GM23338 (cell line): Measurements from ENCODE around the gene CRY1. TPM values are rescaled to one million over a fixed set of nuclear protein-coding genes. Genes with fewer than 3 reads are reported as not detected.

Experiments used
- ATAC-seq: fragments of 200-7000 bp; cut with Tn5 transposase; 3 replicates; pipeline ENCODE4 v1.9.1; 2020
- DNase-seq: peaks from one replicate; pipeline ENCODE4 v3.0.0-alpha.2; 2015; ENCODE audit warnings: low spot score
- H2AFZ ChIP-seq: fragments of 200-600 bp; sonication (generic); 2 replicates; pipeline ENCODE4 v1.8.0; 2016; ENCODE audit warnings: antibody characterized with exemption, mild to moderate bottlenecking, moderate library complexity
- H3F3A ChIP-seq: fragments of 200-600 bp; sonication (generic); replicated peaks from 2 replicates; pipeline ENCODE4 v1.8.0; 2017; ENCODE audit warnings: antibody characterized with exemption, mixed run types, low read depth
- H3K27ac ChIP-seq: fragments of 200-600 bp; sonication (generic); 2 replicates; pipeline ENCODE4 v1.6.1; 2016; ENCODE audit warnings: low read depth
- H3K27me3 ChIP-seq: fragments of 200-600 bp; sonication (generic); 2 replicates; pipeline ENCODE4 v1.8.0; 2016; ENCODE audit warnings: mild to moderate bottlenecking, mixed run types, moderate library complexity; ENCODE audit not compliant: insufficient read depth
- H3K36me3 ChIP-seq: fragments of 200-600 bp; sonication (generic); 2 replicates; pipeline ENCODE4 v1.8.0; 2016; ENCODE audit warnings: mild to moderate bottlenecking; ENCODE audit not compliant: insufficient read depth
- H3K4me1 ChIP-seq: fragments of 200-600 bp; sonication (generic); 2 replicates; pipeline ENCODE4 v1.8.0; 2016; ENCODE audit warnings: mild to moderate bottlenecking, moderate library complexity; ENCODE audit not compliant: insufficient read depth
- H3K4me2 ChIP-seq: fragments of 200-600 bp; sonication (generic); 2 replicates; pipeline ENCODE4 v1.7.1; 2017; ENCODE audit warnings: mixed run types
- H3K4me3 ChIP-seq: fragments of 200-600 bp; sonication (generic); 2 replicates; pipeline ENCODE4 v1.6.1; 2016; ENCODE audit warnings: mixed run types
- H3K79me2 ChIP-seq: fragments of 200-600 bp; sonication (generic); replicated peaks from 2 replicates; pipeline ENCODE4 v1.8.0; 2017; ENCODE audit warnings: mild to moderate bottlenecking; ENCODE audit not compliant: insufficient read depth
- H3K9me2 ChIP-seq: fragments of 200-600 bp; sonication (generic); 2 replicates; pipeline ENCODE4 v1.8.0; 2017; ENCODE audit not compliant: insufficient read depth
- H4K20me1 ChIP-seq: fragments of 200-600 bp; sonication (generic); replicated peaks from 2 replicates; pipeline ENCODE4 v1.8.0; 2017; ENCODE audit warnings: mild to moderate bottlenecking; ENCODE audit not compliant: insufficient read depth
- H3K27ac Mint-ChIP-seq: 2 replicates; pipeline ENCODE4 v1.8.0; 2020; ENCODE audit warnings: inconsistent platforms, mild to moderate bottlenecking, moderate library complexity, mixed read lengths
- H3K27me3 Mint-ChIP-seq: 3 replicates; pipeline ENCODE4 v1.8.0; 2022; ENCODE audit warnings: low read depth, mild to moderate bottlenecking, moderate library complexity, mixed read lengths, inconsistent platforms; ENCODE audit not compliant: insufficient read depth, poor library complexity
- H3K36me3 Mint-ChIP-seq: 3 replicates; pipeline ENCODE4 v1.8.0; 2021; ENCODE audit warnings: low read depth, mild to moderate bottlenecking, inconsistent platforms, moderate library complexity, mixed read lengths
- H3K4me1 Mint-ChIP-seq: 3 replicates; pipeline ENCODE4 v1.8.0; 2020; ENCODE audit warnings: mild to moderate bottlenecking, inconsistent platforms, mixed read lengths
- H3K4me3 Mint-ChIP-seq: 3 replicates; pipeline ENCODE4 v1.8.0; 2021; ENCODE audit warnings: moderate library complexity, mild to moderate bottlenecking, inconsistent platforms, mixed read lengths
- H3K9me3 Mint-ChIP-seq: 3 replicates; pipeline ENCODE4 v1.8.0; 2020; ENCODE audit warnings: moderate library complexity, mild to moderate bottlenecking, inconsistent platforms, mixed read lengths
- CREB1 ChIP-seq: fragments of 250-450 bp; sonication (Bioruptor Pico); IDR thresholded peaks from 2 replicates; pipeline ENCODE4 v1.5.0; 2020; ENCODE audit warnings: low read depth, mild to moderate bottlenecking, moderate library complexity
- CTCF ChIP-seq, 2 experiments: fragments of 200-600 bp in 1 of 2; sonication (generic) in 1 of 2; conservative IDR thresholded peaks; 2 replicates each; pipeline versions ENCODE4 v1.5.1 to v1.6.1; 2016 to 2017; ENCODE audit warnings: antibody characterized with exemption in 2 of 2, low read depth in 2 of 2, mild to moderate bottlenecking in 2 of 2, moderate library complexity in 1 of 2
- ETS1 ChIP-seq: IDR thresholded peaks from 2 replicates; pipeline ENCODE4 v1.6.1; 2016; ENCODE audit warnings: antibody characterized with exemption
- EZH2 ChIP-seq: fragments of 200-600 bp; sonication (generic); IDR thresholded peaks from one replicate; pipeline ENCODE4 v1.8.0; 2017; ENCODE audit warnings: antibody characterized with exemption, mild to moderate bottlenecking, low read depth; ENCODE audit not compliant: unreplicated experiment
- EZH2phosphoT487 ChIP-seq: fragments of 200-600 bp; sonication (generic); IDR thresholded peaks from one replicate; pipeline ENCODE4 v1.8.1; 2018; ENCODE audit warnings: antibody characterized with exemption; ENCODE audit not compliant: unreplicated experiment
- JUNB ChIP-seq: IDR thresholded peaks from one replicate; pipeline ENCODE4 v1.6.1; 2016; ENCODE audit warnings: antibody characterized with exemption; ENCODE audit not compliant: unreplicated experiment
- NANOG ChIP-seq: IDR thresholded peaks from 2 replicates; pipeline ENCODE4 v1.6.1; 2016; ENCODE audit warnings: antibody characterized with exemption, borderline replicate concordance
- POLR2AphosphoS5 ChIP-seq: IDR thresholded peaks from 2 replicates; pipeline ENCODE4 v1.6.1; 2016; ENCODE audit warnings: antibody characterized with exemption, low read depth
- REST ChIP-seq: IDR thresholded peaks from one replicate; pipeline ENCODE4 v1.6.1; 2018; ENCODE audit warnings: antibody characterized with exemption; ENCODE audit not compliant: unreplicated experiment
- STAT1 ChIP-seq: IDR thresholded peaks from one replicate; pipeline ENCODE4 v1.6.1; 2016; ENCODE audit warnings: antibody characterized with exemption; ENCODE audit not compliant: unreplicated experiment
- ZNF114 ChIP-seq: fragments of 250-450 bp; sonication (Bioruptor Pico); IDR thresholded peaks from 2 replicates; pipeline ENCODE4 v1.5.0; 2020; ENCODE audit warnings: mild to moderate bottlenecking, moderate library complexity
- ZNF331 ChIP-seq: fragments of 250-450 bp; sonication (Bioruptor Pico); IDR thresholded peaks from 2 replicates; pipeline ENCODE4 v1.5.0; 2020; ENCODE audit warnings: low read depth, mild to moderate bottlenecking, moderate library complexity
- polyA plus RNA-seq: library from polyadenylated mRNA; unstranded; fragments of >200 nt; fragmentation: Nextera tagmentation; extraction: Ambion mirVana; gene quantifications from 2 replicates; pipeline ENCODE4 v1.2.1, GENCODE V29; 2016
- total RNA-seq: library from RNA; depleted of rRNA; stranded (reverse); fragments of >200 nt; shearing (Covaris generic); gene quantifications from 2 replicates; pipeline ENCODE4 v1.2.3, GENCODE V29; 2014
- TF ChIP-seq, protein P1 (sequence below): fragments of 250-450 bp; sonication (Bioruptor Pico); IDR thresholded peaks from 2 replicates; pipeline ENCODE4 v1.5.0; 2020; ENCODE audit warnings: mild to moderate bottlenecking, moderate library complexity

The CRY1 gene
- total and polyA plus RNA-seq, 2 experiments from 2014 or later = 27.7 to 28.2 TPM

- Histone ChIP-seq H4K20me1 (no peaks in the 10 kb centered on the region; the same call in 1 of the 2 replicates), H3K4me1 (0 out of 2 replicates have a peak, but pooled peaks cover 6% of the 10 kb centered on the region), H3K27ac (no peak overlapping the region), H3K4me2 (no peak overlapping the region), H2AFZ (no peak overlapping the region), H3K79me2 (peaks cover 24% of the 10 kb centered on the region), H3K36me3 (no peaks in the 10 kb centered on the region), H3K4me3 (no peak overlapping the region), H3K9me2 (peaks cover 2% of the 10 kb centered on the region; the same call in 1 of the 2 replicates), H3K27me3 (no peaks in the 10 kb centered on the region), H3F3A (no peaks in the 10 kb centered on the region)
- H3K9me3 Mint-ChIP-seq = no peaks in the 10 kb centered on the region
- H3K4me1 Mint-ChIP-seq = no peaks in the 10 kb centered on the region
- H3K36me3 Mint-ChIP-seq = peaks cover 12% of the 10 kb centered on the region
- H3K4me3 Mint-ChIP-seq = no peak overlapping the region
- no peak overlapping the region for H3K27ac Mint-ChIP-seq
- DNase-seq (no peak), ATAC-seq (no peak)
- TF ChIP-seq POLR2AphosphoS5 = no peak
- TF ChIP-seq CREB1 (CRISPR knock-in tag) = no peak
- no peak for TF ChIP-seq REST
- TF ChIP-seq ZNF331 (CRISPR knock-in tag) = no peak
- no peak for TF ChIP-seq EZH2phosphoT487
- TF ChIP-seq EZH2 = no peak
- TF ChIP-seq, protein P1, sequence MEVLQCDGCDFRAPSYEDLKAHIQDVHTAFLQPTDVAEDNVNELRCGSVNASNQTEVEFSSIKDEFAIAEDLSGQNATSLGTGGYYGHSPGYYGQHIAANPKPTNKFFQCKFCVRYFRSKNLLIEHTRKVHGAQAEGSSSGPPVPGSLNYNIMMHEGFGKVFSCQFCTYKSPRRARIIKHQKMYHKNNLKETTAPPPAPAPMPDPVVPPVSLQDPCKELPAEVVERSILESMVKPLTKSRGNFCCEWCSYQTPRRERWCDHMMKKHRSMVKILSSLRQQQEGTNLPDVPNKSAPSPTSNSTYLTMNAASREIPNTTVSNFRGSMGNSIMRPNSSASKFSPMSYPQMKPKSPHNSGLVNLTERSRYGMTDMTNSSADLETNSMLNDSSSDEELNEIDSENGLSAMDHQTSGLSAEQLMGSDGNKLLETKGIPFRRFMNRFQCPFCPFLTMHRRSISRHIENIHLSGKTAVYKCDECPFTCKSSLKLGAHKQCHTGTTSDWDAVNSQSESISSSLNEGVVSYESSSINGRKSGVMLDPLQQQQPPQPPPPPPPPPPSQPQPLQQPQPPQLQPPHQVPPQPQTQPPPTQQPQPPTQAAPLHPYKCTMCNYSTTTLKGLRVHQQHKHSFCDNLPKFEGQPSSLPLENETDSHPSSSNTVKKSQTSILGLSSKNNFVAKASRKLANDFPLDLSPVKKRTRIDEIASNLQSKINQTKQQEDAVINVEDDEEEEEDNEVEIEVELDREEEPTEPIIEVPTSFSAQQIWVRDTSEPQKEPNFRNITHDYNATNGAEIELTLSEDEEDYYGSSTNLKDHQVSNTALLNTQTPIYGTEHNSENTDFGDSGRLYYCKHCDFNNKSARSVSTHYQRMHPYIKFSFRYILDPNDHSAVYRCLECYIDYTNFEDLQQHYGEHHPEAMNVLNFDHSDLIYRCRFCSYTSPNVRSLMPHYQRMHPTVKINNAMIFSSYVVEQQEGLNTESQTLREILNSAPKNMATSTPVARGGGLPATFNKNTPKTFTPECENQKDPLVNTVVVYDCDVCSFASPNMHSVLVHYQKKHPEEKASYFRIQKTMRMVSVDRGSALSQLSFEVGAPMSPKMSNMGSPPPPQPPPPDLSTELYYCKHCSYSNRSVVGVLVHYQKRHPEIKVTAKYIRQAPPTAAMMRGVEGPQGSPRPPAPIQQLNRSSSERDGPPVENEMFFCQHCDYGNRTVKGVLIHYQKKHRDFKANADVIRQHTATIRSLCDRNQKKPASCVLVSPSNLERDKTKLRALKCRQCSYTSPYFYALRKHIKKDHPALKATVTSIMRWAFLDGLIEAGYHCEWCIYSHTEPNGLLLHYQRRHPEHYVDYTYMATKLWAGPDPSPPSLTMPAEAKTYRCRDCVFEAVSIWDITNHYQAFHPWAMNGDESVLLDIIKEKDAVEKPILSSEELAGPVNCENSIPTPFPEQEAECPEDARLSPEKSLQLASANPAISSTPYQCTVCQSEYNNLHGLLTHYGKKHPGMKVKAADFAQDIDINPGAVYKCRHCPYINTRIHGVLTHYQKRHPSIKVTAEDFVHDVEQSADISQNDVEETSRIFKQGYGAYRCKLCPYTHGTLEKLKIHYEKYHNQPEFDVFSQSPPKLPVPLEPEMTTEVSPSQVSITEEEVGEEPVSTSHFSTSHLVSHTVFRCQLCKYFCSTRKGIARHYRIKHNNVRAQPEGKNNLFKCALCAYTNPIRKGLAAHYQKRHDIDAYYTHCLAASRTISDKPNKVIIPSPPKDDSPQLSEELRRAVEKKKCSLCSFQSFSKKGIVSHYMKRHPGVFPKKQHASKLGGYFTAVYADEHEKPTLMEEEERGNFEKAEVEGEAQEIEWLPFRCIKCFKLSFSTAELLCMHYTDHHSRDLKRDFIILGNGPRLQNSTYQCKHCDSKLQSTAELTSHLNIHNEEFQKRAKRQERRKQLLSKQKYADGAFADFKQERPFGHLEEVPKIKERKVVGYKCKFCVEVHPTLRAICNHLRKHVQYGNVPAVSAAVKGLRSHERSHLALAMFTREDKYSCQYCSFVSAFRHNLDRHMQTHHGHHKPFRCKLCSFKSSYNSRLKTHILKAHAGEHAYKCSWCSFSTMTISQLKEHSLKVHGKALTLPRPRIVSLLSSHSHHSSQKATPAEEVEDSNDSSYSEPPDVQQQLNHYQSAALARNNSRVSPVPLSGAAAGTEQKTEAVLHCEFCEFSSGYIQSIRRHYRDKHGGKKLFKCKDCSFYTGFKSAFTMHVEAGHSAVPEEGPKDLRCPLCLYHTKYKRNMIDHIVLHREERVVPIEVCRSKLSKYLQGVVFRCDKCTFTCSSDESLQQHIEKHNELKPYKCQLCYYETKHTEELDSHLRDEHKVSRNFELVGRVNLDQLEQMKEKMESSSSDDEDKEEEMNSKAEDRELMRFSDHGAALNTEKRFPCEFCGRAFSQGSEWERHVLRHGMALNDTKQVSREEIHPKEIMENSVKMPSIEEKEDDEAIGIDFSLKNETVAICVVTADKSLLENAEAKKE (CRISPR knock-in tag) = no peak
- TF ChIP-seq STAT1 = no peak
- no peak for TF ChIP-seq NANOG
- TF ChIP-seq ZNF114 = no peak
- no peak for TF ChIP-seq ETS1
- TF ChIP-seq JUNB = no peak
- TF ChIP-seq CTCF (conservative IDR thresholded peaks at IDR 0.05; ENCODE audit: low read depth in 2 of 2) = no peak
- peaks cover 4% of the 10 kb centered on the region for H3K27me3 Mint-ChIP-seq
These were observed 57.6 kb downstream of the CRY1 start for GRCh38 chr12:107035733-107036132.
